ENCODE data around the gene GPRC5C.

Gene GPRC5C

DNA sequence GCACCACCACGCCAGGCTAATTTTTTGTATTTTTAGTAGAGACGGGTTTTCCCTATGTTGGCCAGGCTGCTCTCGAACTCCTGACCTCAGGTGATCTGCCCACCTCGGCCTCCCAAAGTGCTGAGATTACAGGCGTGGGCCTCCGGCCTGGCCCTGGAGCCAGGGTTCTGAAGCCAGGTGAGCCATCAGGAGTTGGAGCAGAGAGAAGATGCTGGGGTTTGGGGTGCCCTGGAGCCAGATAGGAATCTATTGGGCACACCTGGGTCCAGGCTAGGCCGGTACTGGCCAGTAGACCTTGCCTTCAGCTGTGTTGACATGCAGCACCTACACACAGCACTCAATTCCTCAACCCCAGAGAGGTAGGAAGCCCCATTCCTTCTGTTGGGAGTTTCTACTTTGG, 29.1 kb downstream of the GPRC5C start:
- no peak for ATAC-seq
- TF ChIP-seq ZNF8 (CRISPR knock-in tag; IDR thresholded peaks at IDR 0.05) = no peak
- TF ChIP-seq ZNF565 (CRISPR knock-in tag; conservative IDR thresholded peaks at IDR 0.05; ENCODE audit: low read depth) = no peak
- no peak for TF ChIP-seq TOX (CRISPR knock-in tag; IDR thresholded peaks at IDR 0.05; ENCODE audit: borderline replicate concordance)
- TF ChIP-seq PPARA (CRISPR knock-in tag; IDR thresholded peaks at IDR 0.05; ENCODE audit: borderline replicate concordance) = no peak
- TF ChIP-seq, protein P1, sequence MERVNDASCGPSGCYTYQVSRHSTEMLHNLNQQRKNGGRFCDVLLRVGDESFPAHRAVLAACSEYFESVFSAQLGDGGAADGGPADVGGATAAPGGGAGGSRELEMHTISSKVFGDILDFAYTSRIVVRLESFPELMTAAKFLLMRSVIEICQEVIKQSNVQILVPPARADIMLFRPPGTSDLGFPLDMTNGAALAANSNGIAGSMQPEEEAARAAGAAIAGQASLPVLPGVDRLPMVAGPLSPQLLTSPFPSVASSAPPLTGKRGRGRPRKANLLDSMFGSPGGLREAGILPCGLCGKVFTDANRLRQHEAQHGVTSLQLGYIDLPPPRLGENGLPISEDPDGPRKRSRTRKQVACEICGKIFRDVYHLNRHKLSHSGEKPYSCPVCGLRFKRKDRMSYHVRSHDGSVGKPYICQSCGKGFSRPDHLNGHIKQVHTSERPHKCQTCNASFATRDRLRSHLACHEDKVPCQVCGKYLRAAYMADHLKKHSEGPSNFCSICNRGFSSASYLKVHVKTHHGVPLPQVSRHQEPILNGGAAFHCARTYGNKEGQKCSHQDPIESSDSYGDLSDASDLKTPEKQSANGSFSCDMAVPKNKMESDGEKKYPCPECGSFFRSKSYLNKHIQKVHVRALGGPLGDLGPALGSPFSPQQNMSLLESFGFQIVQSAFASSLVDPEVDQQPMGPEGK (CRISPR knock-in tag; IDR thresholded peaks at IDR 0.05; ENCODE audit: borderline replicate concordance) = no peak
- TF ChIP-seq ARNTL (CRISPR knock-in tag; IDR thresholded peaks at IDR 0.05; ENCODE audit: borderline replicate concordance, low read depth) = no peak

DNA sequence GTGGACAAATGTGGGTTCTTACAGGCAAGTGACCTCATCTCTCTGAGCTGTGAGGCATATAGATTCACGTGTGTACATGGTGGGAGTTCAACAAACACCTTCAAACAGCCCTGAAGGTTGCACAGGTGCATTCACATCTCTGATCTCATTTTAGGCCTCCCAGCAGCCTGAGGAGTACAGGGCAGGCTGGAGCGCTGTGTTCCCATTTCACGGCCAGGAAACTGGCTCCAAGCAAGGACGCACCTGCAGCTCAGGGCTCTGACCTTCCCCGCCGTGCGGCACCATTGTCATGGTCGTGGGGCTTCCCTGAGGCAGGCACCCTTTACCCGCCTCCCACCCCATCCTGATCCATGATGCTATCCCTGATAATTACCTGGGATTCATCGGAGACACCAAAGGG, 29.7 kb downstream of the GPRC5C start:
- TF ChIP-seq ZFP3 (CRISPR knock-in tag; IDR thresholded peaks at IDR 0.05) (no peak), OSR1 (CRISPR knock-in tag; IDR thresholded peaks at IDR 0.05) (no peak), ZNF8 (CRISPR knock-in tag; IDR thresholded peaks at IDR 0.05) (no peak), ESRRG (CRISPR knock-in tag; IDR thresholded peaks at IDR 0.05) (no peak), CSDC2 (CRISPR knock-in tag; IDR thresholded peaks at IDR 0.05) (no peak), GLIS3 (CRISPR knock-in tag; IDR thresholded peaks at IDR 0.05) (no peak), ZFP30 (CRISPR knock-in tag; IDR thresholded peaks at IDR 0.05) (no peak), RARB (CRISPR knock-in tag; IDR thresholded peaks at IDR 0.05) (no peak), SNAI2 (CRISPR knock-in tag; IDR thresholded peaks at IDR 0.05) (no peak)
- no peak for ATAC-seq

DNA sequence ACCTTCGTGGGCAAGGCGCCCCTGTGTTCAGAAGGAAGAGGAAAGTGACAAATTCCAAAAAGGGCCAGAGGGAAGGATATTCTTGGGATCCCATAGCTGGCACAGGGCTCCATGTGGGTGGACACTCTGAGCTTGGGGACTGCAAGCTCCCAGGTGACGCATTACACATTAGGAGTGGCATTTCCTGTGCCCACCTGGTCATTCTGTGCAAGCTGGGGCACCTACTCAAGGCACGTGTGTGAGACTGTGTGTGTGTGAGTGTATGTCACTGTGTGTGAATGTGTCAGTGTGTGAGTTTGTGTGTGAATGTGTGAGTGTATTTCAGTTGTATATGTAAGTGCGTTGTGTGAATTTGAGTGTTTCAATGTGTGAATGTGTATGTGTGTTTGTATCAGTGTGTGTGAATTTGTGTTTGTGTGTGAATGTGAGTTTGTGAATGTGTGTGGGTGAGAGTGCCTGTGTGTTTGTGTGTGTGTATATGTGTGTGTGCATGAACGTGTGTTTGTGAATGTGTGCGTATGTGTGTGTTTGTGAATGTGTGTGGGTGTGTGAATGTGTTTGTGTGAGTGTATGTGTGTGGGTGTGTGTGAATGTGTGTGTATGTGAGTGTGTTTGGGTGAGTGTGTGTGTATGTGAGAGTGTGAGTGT, 33.0 kb downstream of the GPRC5C start:
- ATAC-seq = no peak
- TF ChIP-seq TOX (CRISPR knock-in tag; IDR thresholded peaks at IDR 0.05; ENCODE audit: borderline replicate concordance) (no peak), ZFP3 (CRISPR knock-in tag; IDR thresholded peaks at IDR 0.05) (no peak), CSDC2 (CRISPR knock-in tag; IDR thresholded peaks at IDR 0.05) (no peak), OSR1 (CRISPR knock-in tag; IDR thresholded peaks at IDR 0.05) (no peak), ZNF8 (CRISPR knock-in tag; IDR thresholded peaks at IDR 0.05) (no peak), ZC3H10 (CRISPR knock-in tag; IDR thresholded peaks at IDR 0.05) (no peak), ZFP30 (CRISPR knock-in tag; IDR thresholded peaks at IDR 0.05) (no peak), ISL1 (CRISPR knock-in tag; IDR thresholded peaks at IDR 0.05) (no peak), SNAI2 (CRISPR knock-in tag; IDR thresholded peaks at IDR 0.05) (no peak), ZNF565 (CRISPR knock-in tag; conservative IDR thresholded peaks at IDR 0.05; ENCODE audit: low read depth) (no peak), RARB (CRISPR knock-in tag; IDR thresholded peaks at IDR 0.05) (no peak), GLIS3 (CRISPR knock-in tag; IDR thresholded peaks at IDR 0.05) (no peak), ESRRG (CRISPR knock-in tag; IDR thresholded peaks at IDR 0.05) (no peak), BACH2 (CRISPR knock-in tag; IDR thresholded peaks at IDR 0.05; ENCODE audit: borderline replicate concordance) (no peak)
- TF ChIP-seq, protein P1 (CRISPR knock-in tag; IDR thresholded peaks at IDR 0.05; ENCODE audit: borderline replicate concordance) = no peak
- TF ChIP-seq, protein P2, sequence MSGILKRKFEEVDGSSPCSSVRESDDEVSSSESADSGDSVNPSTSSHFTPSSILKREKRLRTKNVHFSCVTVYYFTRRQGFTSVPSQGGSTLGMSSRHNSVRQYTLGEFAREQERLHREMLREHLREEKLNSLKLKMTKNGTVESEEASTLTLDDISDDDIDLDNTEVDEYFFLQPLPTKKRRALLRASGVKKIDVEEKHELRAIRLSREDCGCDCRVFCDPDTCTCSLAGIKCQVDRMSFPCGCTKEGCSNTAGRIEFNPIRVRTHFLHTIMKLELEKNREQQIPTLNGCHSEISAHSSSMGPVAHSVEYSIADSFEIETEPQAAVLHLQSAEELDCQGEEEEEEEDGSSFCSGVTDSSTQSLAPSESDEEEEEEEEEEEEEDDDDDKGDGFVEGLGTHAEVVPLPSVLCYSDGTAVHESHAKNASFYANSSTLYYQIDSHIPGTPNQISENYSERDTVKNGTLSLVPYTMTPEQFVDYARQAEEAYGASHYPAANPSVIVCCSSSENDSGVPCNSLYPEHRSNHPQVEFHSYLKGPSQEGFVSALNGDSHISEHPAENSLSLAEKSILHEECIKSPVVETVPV (CRISPR knock-in tag; IDR thresholded peaks at IDR 0.05) = no peak
- TF ChIP-seq, protein P3, sequence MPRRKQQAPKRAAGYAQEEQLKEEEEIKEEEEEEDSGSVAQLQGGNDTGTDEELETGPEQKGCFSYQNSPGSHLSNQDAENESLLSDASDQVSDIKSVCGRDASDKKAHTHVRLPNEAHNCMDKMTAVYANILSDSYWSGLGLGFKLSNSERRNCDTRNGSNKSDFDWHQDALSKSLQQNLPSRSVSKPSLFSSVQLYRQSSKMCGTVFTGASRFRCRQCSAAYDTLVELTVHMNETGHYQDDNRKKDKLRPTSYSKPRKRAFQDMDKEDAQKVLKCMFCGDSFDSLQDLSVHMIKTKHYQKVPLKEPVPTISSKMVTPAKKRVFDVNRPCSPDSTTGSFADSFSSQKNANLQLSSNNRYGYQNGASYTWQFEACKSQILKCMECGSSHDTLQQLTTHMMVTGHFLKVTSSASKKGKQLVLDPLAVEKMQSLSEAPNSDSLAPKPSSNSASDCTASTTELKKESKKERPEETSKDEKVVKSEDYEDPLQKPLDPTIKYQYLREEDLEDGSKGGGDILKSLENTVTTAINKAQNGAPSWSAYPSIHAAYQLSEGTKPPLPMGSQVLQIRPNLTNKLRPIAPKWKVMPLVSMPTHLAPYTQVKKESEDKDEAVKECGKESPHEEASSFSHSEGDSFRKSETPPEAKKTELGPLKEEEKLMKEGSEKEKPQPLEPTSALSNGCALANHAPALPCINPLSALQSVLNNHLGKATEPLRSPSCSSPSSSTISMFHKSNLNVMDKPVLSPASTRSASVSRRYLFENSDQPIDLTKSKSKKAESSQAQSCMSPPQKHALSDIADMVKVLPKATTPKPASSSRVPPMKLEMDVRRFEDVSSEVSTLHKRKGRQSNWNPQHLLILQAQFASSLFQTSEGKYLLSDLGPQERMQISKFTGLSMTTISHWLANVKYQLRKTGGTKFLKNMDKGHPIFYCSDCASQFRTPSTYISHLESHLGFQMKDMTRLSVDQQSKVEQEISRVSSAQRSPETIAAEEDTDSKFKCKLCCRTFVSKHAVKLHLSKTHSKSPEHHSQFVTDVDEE (CRISPR knock-in tag; IDR thresholded peaks at IDR 0.05) = no peak

Measured in SK-N-SH treated with all-trans-retinoic acid at 6 μM for 48 hours (cell line).